SJCRH30 (cell line): Measurements from ENCODE around the gene RAPSN. TPM values are rescaled to one million over a fixed set of nuclear protein-coding genes. Genes with fewer than 3 reads are reported as not detected.
A peak's percentile ranks its signal among the peaks of the same experiment; 100 is the strongest.
"Not testable (repeated sequence)": the region's sequence is repeated elsewhere in the genome, so short reads cannot be mapped to it uniquely, and the experiment has no call there.

Experiments
- DNase-seq, 2 experiments: peaks; one replicate each; pipeline ENCODE4 v3.0.0-alpha.2; 2015 to 2020
- H3K27ac ChIP-seq: fragments of 250-450 bp; sonication (Bioruptor Pico); 2 replicates; pipeline ENCODE4 v1.5.1; 2020; ENCODE audit warnings: mild to moderate bottlenecking, moderate library complexity
- H3K27me3 ChIP-seq: fragments of 250-450 bp; sonication (Bioruptor Pico); 2 replicates; pipeline ENCODE4 v1.5.1; 2020; ENCODE audit warnings: mild to moderate bottlenecking, moderate library complexity
- H3K36me3 ChIP-seq: fragments of 250-450 bp; sonication (Bioruptor Pico); 2 replicates; pipeline ENCODE4 v1.5.1; 2020; ENCODE audit warnings: mild to moderate bottlenecking, moderate library complexity
- H3K4me1 ChIP-seq: fragments of 250-450 bp; sonication (Bioruptor Pico); 2 replicates; pipeline ENCODE4 v1.5.1; 2020; ENCODE audit warnings: mild to moderate bottlenecking, moderate library complexity
- H3K4me3 ChIP-seq: fragments of 250-450 bp; sonication (Bioruptor Pico); 2 replicates; pipeline ENCODE4 v1.5.1; 2020; ENCODE audit warnings: mild to moderate bottlenecking, moderate library complexity
- H3K9me3 ChIP-seq: fragments of 250-450 bp; sonication (Bioruptor Pico); replicated peaks from 2 replicates; pipeline ENCODE4 v1.5.1; 2020; ENCODE audit warnings: mild to moderate bottlenecking, moderate library complexity
- total RNA-seq: library from RNA; depleted of rRNA; stranded (reverse); fragments of >200 nt; shearing (Covaris generic); gene quantifications from 2 replicates; pipeline ENCODE4 v1.2.3, GENCODE V29; 2014

Gene RAPSN
- total RNA-seq, 1 experiment from 2014 or later: 91.3 TPM

DNA sequence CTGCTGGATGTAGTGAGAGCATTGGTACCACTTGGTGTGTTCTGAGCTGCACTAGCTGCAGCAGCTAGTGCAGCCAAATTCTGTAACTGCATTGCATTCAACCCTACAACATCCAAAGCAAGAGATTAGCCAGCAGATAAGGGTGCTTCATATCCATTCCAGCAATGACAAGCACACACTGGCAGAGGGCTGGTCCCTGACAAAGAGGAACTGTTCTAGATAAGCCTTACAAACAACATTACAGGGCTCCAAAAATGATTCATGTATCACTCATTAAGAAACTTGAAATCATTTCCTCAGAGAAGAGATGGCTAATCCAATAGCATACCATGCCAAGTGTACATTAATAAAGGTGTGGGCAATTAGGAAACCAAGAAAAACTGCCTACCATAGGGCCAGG lies 28.4 kb upstream of the RAPSN start:
- Histone ChIP-seq H3K36me3 (peaks cover 87% of the 10 kb centered on the region), H3K9me3 (no peaks in the 10 kb centered on the region), H3K27me3 (no peaks in the 10 kb centered on the region), H3K4me1 (no peaks in the 10 kb centered on the region), H3K4me3 (no peak overlapping the region), H3K27ac (no peak overlapping the region)
- DNase-seq: no peak

DNA sequence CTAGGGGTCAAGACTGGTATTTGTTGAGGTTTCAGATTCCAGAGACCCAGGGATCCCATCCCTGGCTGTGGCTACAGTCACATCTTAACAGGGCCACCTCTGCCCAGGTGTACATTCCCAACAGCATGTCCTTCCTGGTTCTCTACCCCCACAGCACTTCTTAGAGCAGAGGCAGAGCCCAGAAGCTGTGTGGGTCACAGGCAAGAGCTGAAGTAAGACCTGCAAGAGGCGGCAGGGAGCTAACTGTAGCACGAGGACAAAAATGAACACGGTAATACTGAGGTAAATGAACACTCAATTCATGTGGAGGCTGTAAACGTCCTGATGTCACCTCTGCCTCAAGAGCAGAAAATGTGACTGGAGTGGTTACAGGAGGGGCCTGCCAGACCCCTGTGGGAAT lies 21.7 kb upstream of the RAPSN start:
- no peak for DNase-seq
- H3K27ac ChIP-seq: no peak overlapping the region
- H3K9me3 ChIP-seq: no peaks in the 10 kb centered on the region
- H3K36me3 ChIP-seq: peaks cover 71% of the 10 kb centered on the region
- H3K27me3 ChIP-seq: no peaks in the 10 kb centered on the region
- no peak overlapping the region for H3K4me3 ChIP-seq
- no peaks in the 10 kb centered on the region for H3K4me1 ChIP-seq

DNA sequence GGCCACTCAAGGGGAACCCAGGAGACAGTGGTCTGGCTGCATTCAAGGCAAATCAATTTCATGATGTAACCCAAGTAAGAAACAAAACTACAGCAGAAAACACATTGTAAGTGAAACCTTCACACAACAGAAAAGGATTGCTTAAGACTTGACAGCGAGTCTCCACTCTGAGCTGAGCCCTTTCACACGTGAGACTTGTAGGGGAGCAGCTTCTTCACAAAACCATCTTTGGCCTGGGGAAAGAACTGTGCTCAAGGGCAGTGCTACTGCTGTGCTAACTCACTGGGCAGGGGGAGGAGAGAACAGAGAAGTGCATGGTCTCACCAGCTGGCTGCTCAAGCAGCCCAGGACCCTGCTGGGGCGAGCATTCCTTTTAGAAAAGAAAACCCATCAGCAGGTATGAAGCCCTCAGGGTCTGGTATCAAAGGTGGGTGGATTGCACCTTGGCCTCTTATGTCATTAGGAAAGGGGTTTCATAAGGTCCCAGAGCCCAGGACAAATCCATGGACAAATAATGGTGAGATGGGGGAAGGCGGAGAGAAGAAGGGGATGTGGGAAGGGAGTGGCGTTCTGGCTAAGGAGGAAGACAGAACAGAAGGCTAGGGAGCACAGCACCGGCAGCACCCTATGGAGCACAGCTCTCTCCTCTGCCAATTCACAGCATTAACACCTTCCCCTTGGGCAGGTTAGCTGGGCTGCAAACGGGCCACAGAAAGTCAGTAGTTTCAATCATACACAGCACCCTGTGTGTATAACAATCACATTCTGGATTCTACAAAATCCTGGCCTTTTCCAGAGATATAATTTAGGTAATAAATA lies 20.6 kb upstream of the RAPSN start:
- H3K27me3 ChIP-seq: no peaks in the 10 kb centered on the region
- no peaks in the 10 kb centered on the region for H3K9me3 ChIP-seq
- H3K27ac ChIP-seq: no peak overlapping the region
- DNase-seq: no peak
- peaks cover 66% of the 10 kb centered on the region for H3K36me3 ChIP-seq
- H3K4me3 ChIP-seq: no peak overlapping the region
- no peaks in the 10 kb centered on the region; the same call in 1 of the 2 replicates for H3K4me1 ChIP-seq

DNA sequence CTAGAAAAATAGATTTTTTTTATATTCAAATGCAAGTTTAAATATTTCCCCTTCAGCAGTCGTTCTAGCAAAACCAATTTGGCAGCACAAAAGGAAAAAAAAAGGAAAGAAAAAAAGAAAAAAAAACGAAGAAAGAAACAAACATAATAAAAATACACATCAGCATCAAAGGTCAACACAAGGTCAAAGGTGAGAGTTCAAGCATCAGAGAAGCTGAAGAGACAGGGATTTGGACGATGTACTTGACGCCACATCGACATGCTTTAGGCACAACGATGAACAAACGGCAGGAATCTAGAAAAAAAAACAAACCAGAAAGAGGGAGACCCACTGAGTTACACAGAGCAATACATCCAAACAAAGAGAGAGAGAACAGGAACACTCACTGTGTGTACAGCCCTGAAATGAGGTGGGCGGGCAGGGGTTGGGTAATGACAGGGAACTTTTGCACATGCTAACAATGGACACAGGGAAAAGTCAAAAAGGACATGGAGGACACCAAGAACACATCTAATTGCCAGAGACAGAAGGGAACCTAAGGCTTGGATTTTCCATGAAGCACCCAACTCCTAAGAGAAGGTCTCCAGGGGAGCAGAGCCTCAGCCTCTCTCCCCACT lies 19.8 kb upstream of the RAPSN start:
- no peak for DNase-seq
- no peaks in the 10 kb centered on the region for H3K9me3 ChIP-seq
- H3K27ac ChIP-seq: no peak overlapping the region
- H3K36me3 ChIP-seq: peaks cover 63% of the 10 kb centered on the region
- no peak overlapping the region for H3K4me3 ChIP-seq
- no peaks in the 10 kb centered on the region for H3K27me3 ChIP-seq
- no peaks in the 10 kb centered on the region; the same call in 1 of the 2 replicates for H3K4me1 ChIP-seq

DNA sequence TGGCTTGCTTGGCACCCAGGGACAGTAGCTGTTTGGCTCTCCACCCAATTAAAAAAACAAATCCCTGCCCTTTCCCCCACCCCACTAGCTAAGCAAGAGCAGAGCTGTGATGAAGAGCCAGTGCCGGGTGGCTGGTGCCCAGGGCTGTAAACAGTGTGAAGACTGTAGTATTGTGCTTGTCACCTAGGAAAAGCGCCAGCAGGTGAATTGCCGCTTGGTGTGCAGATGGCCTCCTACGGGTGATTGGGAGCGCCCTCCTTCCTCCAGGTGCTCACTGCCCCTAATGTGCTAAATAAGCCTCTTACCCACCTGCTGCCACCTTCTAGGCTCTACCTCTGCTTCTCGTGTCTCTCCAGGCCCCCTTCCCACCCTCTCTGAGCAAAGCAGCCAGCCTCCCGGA lies 18.4 kb upstream of the RAPSN start:
- DNase-seq: no peak
- Histone ChIP-seq H3K27ac (no peak overlapping the region), H3K36me3 (peaks cover 53% of the 10 kb centered on the region), H3K4me1 (no peaks in the 10 kb centered on the region; the same call in 1 of the 2 replicates), H3K4me3 (no peak overlapping the region), H3K27me3 (no peaks in the 10 kb centered on the region), H3K9me3 (no peaks in the 10 kb centered on the region)

DNA sequence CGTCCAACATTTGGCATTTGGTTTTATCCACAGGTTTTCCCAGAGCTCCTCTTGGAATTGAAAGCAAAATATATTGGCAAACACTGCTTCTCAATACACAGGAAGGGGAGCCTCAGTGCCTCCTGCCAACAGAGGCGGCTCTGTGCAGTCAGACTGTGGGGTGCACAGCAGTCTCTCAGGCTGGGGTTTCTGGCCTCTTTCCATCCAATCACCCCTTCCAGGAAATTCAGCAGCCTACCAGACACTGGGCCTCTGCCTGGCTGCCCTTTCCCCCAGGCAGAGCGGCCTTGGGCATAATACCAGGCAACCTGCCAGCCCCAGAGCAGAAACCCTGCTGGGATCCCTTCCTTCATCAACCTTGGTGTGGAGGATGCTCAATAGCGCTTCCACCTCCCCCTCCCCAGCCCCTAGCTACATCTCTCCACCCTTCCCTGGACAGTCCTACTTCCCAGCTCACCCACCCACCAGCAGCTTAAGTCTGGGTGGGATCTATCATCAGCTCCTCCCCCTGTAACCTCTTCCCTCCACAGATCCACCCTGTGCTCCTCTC lies 17.8 kb upstream of the RAPSN start:
- Histone ChIP-seq H3K9me3 (no peaks in the 10 kb centered on the region), H3K27ac (no peak overlapping the region), H3K4me3 (no peak overlapping the region), H3K4me1 (no peaks in the 10 kb centered on the region; the same call in 1 of the 2 replicates), H3K27me3 (no peaks in the 10 kb centered on the region), H3K36me3 (peaks cover 47% of the 10 kb centered on the region)
- DNase-seq: peak in 1 of 2 experiments; percentile 24

DNA sequence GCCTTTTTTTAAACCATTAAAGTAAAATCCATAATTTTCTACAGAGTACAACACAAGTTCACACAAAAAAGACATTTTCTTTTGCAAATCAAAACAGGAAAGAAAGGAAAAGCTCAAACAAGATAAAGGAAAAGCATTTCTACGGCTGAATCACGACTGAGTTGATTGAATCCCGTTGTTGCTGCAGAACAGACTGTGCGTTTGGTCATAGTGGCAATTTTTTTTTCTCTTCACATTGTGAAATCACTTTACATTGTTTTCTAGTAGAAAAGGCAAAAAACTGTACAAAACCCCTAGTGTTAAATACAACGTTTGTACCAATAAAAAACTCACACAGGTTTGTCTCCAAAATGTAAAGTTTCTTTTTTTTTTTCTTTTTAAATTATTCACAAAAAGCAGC lies 17.3 kb upstream of the RAPSN start:
- H3K4me3 ChIP-seq: no peak overlapping the region
- peaks cover 41% of the 10 kb centered on the region for H3K36me3 ChIP-seq
- no peak for DNase-seq
- no peak overlapping the region for H3K27ac ChIP-seq
- H3K9me3 ChIP-seq: no peaks in the 10 kb centered on the region
- H3K27me3 ChIP-seq: no peaks in the 10 kb centered on the region
- H3K4me1 ChIP-seq: no peaks in the 10 kb centered on the region; the same call in 1 of the 2 replicates

DNA sequence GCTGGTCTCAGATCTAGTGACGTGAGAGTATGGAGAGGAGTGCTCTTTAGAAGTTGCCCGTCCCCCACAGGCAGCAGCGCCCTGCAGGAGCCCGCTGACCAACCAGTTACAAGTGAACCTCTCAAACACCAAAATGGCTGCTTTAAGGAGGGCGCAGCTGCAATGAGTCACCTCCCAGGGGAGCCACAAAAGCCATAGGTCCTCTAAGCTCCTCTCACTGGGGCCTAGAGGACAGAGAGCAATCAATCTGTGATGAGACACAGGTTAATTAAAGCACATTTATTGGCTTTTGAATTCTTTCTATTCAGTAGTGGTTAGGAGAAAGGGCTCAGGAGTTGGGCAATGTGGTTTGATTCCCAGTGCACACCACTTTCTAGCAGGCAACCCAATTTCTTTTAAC lies 15.5 kb upstream of the RAPSN start:
- no peaks in the 10 kb centered on the region for H3K27me3 ChIP-seq
- H3K4me1 ChIP-seq: no peaks in the 10 kb centered on the region; the same call in 1 of the 2 replicates
- H3K36me3 ChIP-seq: peaks cover 24% of the 10 kb centered on the region
- H3K27ac ChIP-seq: no peak overlapping the region
- no peaks in the 10 kb centered on the region for H3K9me3 ChIP-seq
- DNase-seq: peak; percentile 49 to 62
- no peak overlapping the region for H3K4me3 ChIP-seq

DNA sequence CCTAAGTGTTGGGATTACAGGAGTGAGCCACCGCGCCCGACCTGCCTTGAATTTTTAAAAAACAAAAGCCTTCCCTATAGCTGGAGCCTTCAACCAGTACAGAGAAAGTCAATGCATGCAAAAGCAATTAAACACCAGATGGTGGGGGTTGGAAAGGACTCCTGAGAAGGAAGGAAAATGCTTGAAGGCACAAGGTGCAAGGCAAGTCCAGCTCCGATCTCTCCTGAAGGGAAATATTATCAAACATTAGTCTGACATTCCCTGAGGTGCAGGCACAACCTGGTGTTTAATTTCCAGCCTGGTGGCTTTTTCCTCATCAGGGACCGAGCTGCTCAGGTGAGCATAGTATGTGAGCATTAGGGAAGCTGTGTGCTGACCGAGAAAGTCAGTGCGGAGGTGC lies 12.9 kb upstream of the RAPSN start:
- H3K36me3 ChIP-seq: peaks cover 8% of the 10 kb centered on the region
- no peak overlapping the region for H3K27ac ChIP-seq
- no peaks in the 10 kb centered on the region for H3K27me3 ChIP-seq
- no peak overlapping the region for H3K4me3 ChIP-seq
- no peaks in the 10 kb centered on the region for H3K9me3 ChIP-seq
- no peak for DNase-seq
- no peaks in the 10 kb centered on the region; the same call in 1 of the 2 replicates for H3K4me1 ChIP-seq

DNA sequence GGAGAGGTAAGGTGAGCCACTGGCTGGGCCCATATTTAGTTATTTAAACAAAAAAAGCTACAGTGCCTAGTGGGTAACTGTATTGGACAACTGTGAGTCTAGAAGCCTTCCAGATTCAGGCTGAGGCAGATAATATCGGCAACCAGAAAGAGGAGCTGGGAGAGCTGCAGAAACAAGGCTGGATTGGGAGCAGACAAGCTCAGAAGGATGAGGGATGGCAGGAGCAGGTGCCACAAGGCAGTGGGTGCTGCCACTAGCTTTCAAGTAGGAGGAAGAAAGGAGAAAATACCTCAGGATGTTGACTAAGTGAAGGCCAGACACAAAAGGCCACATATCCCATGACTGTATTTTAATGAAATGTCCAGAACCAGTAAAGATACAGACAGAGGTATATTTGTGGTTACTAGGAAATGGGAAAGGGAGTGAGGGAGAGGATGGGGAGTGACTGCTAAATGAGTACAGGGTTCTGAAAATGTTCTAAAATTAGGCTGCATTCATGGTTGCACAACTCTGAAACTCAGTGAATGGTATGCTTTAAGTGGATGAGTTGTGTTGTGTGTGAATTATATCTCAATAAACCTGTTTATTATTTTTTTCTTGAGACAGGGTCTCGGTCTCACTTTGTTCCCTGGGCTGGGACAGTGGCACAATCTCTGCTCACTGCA lies 11.8 kb upstream of the RAPSN start:
- DNase-seq: no peak
- H3K36me3 ChIP-seq: peaks cover 8% of the 10 kb centered on the region
- H3K27ac ChIP-seq: no peak overlapping the region
- no peaks in the 10 kb centered on the region; the same call in 1 of the 2 replicates for H3K4me1 ChIP-seq
- H3K4me3 ChIP-seq: no peak overlapping the region
- no peaks in the 10 kb centered on the region for H3K9me3 ChIP-seq
- no peaks in the 10 kb centered on the region for H3K27me3 ChIP-seq

DNA sequence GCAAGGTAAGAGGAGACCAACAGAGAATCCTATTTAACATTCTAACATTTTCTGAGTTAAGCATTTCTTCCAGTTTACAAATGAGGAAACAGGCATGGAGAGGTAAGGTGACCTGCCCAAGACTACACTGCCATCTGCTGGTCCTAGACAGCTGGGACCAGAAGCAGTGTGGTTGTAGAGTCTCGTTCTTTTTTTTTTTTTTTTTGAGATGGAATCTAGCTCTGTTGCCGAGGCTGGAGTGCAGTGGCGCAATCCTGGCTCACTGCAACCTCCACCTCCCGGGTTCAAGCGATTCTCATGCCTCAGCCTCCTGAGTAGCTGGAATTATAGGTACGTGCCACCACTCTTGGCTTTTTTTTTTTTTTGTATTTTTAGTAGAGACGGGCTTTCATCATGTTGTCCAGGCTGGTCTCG lies 5.3 kb upstream of the RAPSN start:
- not testable (repeated sequence) for H3K36me3 ChIP-seq, H3K9me3 ChIP-seq, H3K4me3 ChIP-seq, H3K27me3 ChIP-seq, H3K27ac ChIP-seq, H3K4me1 ChIP-seq
- peak; percentile 84 to 91 for DNase-seq

DNA sequence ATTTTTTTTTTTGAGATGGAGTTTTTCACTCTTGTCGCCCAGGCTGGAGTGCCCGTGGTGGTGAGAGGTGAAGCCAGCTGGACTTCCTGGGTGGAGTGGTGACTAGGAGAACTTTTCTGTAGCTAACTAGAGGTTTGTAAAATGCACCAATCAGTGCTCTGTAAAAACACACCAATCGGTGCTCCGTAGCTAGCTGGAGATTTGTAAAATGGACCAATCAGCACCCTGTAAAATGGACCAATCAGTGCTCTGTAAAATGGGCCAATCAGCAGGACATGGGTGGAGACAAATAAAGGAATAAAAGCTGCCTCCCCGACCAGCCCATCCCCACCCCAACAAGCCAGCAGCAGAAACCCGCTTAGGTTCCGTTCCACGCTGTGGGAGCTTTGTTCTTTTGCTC lies 4.4 kb upstream of the RAPSN start:
- H3K4me3 ChIP-seq: no peak overlapping the region
- H3K9me3 ChIP-seq: no peaks in the 10 kb centered on the region
- no peak overlapping the region for H3K27ac ChIP-seq
- peaks cover 10% of the 10 kb centered on the region for H3K4me1 ChIP-seq
- no peaks in the 10 kb centered on the region for H3K27me3 ChIP-seq
- peak in 1 of 2 experiments; percentile 32 for DNase-seq
- H3K36me3 ChIP-seq: no peaks in the 10 kb centered on the region

DNA sequence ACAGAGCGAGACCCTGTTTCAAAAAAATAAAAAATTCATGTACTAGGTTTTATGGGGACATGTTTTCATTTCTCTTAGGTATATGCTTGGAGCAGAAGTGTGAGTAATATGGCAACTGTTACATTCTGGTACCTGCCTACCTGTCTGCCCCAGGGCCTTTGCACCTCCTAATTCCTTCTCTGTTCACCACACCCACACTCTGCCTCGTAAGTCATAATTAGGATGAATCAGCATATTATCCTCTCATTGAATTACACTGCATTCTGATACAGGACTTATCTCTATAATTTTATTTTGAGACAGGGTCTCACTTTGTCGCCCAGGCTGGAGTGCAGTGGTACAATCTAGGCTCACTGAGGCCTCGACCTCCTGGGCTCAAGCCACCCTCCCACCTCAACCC lies 3.1 kb upstream of the RAPSN start:
- Histone ChIP-seq H3K4me3 (no peak overlapping the region), H3K4me1 (peaks cover 10% of the 10 kb centered on the region), H3K36me3 (peaks cover 8% of the 10 kb centered on the region), H3K9me3 (no peaks in the 10 kb centered on the region), H3K27ac (no peak overlapping the region), H3K27me3 (no peaks in the 10 kb centered on the region)
- DNase-seq: no peak

DNA sequence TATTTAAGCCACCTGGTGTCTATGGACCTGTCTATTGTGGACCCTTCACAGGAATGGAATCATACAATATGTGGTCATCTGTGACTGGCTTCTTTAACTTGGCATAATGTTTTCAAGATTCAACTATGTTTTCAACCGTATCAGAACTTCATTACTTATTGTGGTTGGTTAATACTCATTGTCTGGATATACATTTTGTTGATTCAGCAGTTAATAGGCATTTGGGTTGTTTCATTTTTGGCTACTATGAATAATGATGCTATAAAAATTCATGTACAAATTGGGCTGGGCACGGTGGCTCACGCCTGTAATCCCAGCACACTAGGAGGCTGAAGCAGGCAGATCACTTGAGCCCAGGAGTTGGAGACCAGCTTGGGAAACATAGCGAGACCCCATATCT lies 2.5 kb upstream of the RAPSN start:
- no peaks in the 10 kb centered on the region for H3K9me3 ChIP-seq

DNA sequence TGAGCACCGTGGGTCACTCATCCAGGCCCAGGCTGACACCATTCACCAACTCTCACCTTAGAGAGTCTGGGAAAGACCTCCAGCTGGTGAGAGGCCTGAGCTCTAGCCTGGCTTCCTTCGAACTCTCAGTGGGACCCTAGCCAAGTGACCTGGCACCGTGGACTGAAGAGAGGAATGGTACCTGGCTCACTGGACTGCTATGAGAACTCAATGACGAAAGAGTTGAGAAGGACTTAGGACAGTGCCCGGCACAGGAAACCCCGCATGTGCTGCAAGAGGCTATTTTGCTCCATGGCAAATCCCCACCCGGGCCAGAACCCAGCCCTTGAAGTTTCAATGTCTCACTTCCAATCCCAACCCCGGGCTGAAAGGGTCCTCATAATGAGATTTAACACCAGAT lies 605 bp upstream of the RAPSN start:
- peak overlapping the region; percentile 93 for H3K27ac ChIP-seq
- no peak for DNase-seq
- peak overlapping the region; percentile 71 for H3K4me3 ChIP-seq
- H3K9me3 ChIP-seq: no peaks in the 10 kb centered on the region
- peaks cover 13% of the 10 kb centered on the region for H3K36me3 ChIP-seq
- H3K27me3 ChIP-seq: no peaks in the 10 kb centered on the region
- H3K4me1 ChIP-seq: peaks cover 10% of the 10 kb centered on the region

More for the DNA sequence above, 2.5 kb upstream of the RAPSN start:
- no peak for DNase-seq
- Histone ChIP-seq H3K36me3 (peaks cover 11% of the 10 kb centered on the region), H3K27me3 (no peaks in the 10 kb centered on the region), H3K27ac (no peak overlapping the region), H3K4me3 (no peak overlapping the region), H3K4me1 (peaks cover 10% of the 10 kb centered on the region)
